Sigmoid colon (tissue), 4 donors: ENCODE data around the gene MROH7.

Experiments used
- CTCF ChIP-seq, 4 experiments: fragments of 450-650 bp in 3 of 4; fragments of 200-600 bp in 1 of 4; IDR thresholded peaks; one replicate each; pipeline ENCODE4 v1.5.1; 2016 to 2019; ENCODE audit warnings: antibody characterized with exemption in 4 of 4, mild to moderate bottlenecking in 3 of 4, moderate library complexity in 2 of 4
- POLR2AphosphoS5 ChIP-seq, 4 donors: sonication (generic); formaldehyde crosslinking; IDR thresholded peaks; one replicate each; pipeline ENCODE4 v1.6.1; 2017; ENCODE audit warnings: antibody characterized with exemption in 4 of 4

- TF ChIP-seq POLR2AphosphoS5 (IDR thresholded peaks at IDR 0.05) (no peak), CTCF (IDR thresholded peaks at IDR 0.05) (no peak)
Measured at GRCh38 chr1:54667797-54668196, 26.2 kb downstream of the MROH7 start.
